HG03439 (cell line): Measurements from ENCODE around the gene GNB2.

Experiments used
- ATAC-seq: cut with Tn5 transposase; IDR thresholded peaks from one replicate; pipeline ENCODE4 v1.9.1; 2021; ENCODE audit warnings: mild to moderate bottlenecking, moderate library complexity; ENCODE audit not compliant: unreplicated experiment

GNB2 gene

DNA sequence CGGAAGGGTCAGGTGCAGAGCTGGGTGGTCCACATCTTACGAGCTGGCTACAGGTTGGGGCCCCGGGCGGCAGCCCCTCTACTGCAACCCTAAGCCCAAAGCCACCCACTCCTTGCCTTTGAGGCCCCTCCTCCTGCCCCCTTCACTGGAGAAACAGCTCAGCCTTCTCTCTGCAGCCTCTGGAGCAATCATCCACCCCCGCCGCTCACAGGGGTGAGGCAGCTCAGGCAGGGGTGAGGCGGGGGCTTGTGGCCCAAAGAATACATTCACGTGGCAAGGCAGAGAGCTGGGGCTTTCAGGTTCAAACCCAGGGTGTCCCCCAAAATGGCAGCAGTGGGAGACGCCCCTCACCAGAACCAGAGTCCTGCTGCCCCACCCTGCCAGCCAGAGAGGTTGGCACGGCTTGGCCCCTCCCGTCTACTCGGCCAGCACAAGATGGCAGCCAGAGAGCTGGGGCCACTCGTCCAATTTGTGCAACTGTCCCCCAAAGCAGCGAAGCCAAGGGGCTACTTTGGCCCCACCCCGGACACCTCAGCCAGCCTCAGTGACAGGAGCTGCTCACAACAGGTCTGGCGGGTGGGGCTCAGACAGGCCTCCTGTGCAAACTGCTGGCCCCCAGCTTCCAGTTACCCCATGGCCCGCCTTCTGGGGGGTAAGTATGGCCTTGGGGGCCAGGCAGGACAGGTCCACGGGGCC lies 7.2 kb downstream of the GNB2 start:
- no peak for ATAC-seq

DNA sequence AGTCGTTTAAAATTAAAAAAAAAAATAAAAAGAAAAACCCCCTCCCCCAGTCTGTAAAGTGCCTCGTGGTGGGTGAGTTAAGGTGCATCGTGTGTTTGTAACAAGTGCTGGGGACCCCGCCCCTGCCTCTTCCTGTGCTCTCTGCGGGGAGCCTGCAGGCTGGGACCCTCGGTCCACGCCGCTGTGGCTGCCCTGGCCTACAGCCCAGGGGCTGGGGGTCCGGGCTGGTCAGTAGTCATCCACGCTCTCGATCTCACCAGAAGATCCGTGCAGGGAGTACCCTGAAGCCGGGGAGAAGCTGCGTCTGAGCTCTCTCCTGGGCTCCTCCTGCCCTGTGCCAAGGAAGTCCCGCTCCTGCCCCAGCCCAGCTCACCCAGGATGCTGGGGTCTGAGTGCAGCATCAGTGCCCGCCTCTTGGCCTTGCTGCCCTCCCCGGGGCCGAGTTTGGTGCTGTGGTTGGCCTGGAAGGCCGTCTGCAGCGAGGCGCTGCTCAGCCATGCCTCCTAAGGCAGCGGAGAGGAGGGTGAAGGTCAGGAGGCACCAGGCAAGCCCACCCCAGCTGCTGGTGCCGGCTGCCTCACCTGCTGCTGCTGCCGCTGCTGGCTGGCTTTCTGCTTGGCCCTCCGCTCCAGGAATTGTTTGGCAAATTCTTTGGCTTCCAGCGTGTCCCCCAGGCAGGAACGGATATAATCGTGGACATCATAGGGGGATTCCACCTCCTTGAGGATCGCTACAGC lies 8.1 kb downstream of the GNB2 start:
- no peak for ATAC-seq

DNA sequence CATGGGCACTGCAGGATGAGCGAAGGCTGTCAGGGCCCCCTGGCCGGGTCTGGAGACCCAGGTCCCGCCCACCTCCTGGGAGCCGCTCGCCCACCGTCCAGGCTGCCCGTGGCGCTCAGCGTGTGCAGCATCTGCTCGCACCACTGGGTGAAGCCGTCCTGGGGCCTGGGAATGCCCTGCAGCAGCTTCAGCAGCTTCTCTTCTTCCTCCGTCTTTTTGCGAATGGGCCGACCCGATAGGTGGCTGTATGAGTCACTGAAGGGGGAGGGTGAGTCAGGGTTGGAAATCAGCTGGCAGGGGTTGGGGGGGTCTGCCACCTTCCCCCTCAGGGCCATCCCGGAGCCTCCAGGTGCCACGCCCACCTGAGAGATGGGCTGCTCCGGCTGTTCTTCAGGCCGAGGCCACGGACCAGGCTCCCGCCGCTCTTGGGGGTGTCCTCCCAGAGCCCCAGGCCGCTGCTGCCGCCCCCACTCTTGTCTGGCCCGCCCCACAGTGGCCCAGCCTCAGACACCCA lies 8.7 kb downstream of the GNB2 start:
- no peak for ATAC-seq

- ATAC-seq, result no peak
Observed at GRCh38 chr7:100682991-100683658, 9.6 kb downstream of the GNB2 start.

GRCh38 chr7:100683659-100684533 lies 10.4 kb downstream of the GNB2 start:
- ATAC-seq, result no peak

- no peak for ATAC-seq
Observed at GRCh38 chr7:100684534-100685042, 11.0 kb downstream of the GNB2 start.

GRCh38 chr7:100685049-100685605 lies 11.6 kb downstream of the GNB2 start:
- ATAC-seq, result no peak

DNA sequence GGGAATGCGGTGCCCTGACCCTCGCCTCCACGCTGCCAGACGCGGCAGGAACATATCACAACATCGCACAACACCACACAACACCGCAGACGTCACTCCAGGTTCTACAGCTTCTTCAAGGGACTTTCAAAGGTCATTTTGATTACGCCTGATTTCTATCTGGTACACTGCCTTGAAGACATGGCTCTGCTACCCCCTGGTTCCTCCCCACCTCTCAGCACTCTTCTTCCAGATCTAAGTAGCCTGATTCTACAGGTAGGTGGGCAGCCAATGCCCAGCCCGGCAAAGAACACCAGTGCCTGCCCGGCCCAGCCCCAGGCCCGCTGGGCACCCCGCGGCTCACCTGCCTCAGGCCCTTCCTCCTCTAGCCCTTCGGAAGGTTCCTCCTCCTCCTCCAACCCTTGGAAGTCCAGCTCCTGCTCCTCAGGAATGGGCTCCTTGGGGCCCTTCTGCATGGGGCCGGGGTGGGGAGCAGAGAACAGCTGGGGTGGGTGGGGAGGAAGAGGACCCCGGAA lies 12.1 kb downstream of the GNB2 start:
- ATAC-seq, result no peak

- ATAC-seq, result no peak
Observed at GRCh38 chr7:100686201-100686821, 12.8 kb downstream of the GNB2 start.

DNA sequence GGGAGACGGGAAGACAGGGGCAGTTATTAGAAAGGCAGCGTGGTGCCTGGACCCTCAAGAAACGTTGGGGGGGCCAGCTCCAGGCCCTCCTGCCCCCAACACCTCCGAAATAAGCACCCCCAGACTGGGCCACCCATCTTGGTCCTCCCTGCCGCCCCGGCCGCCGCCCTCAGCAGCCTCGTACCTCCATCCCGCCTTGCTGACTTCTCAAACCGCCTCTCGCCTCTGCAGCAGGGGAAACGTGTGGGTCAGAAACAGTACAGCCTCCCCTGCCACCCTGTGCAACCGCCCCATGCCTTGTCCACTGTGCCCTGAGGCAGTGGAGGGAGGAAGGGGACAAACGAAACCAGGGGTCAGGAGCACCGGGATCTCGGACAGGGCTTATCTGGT lies 13.3 kb downstream of the GNB2 start:
- no peak for ATAC-seq

GRCh38 chr7:100687261-100687660 lies 13.7 kb downstream of the GNB2 start:
- ATAC-seq, result no peak

DNA sequence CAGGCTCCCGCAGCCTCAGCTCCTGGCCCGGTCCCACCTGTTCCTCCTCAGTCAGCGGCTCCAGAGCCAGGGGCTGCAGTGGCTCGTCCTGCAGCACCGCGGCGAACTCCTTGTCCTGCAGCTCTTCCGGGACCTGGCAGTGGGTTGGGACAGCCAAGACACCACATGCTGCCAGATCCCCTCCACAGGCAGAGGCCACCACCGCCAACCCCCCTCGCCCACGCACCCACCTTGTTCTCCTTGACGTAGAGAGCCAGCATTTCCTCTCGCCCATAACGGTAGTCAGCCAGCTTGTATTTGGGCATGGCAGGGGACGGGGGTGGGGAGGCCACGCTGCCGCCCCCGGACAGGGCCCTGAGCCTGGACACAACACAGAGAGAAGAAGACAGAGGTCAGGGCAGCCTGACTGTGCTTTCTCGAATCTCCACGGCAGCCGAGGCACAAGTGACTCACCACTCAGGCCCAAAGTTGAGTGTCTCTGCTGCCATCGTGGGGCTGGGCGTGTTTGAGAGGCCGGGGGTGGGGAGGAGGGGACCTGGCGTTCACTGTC lies 14.3 kb downstream of the GNB2 start:
- no peak for ATAC-seq

GRCh38 chr7:100688326-100688860 lies 14.9 kb downstream of the GNB2 start:
- ATAC-seq, result no peak

DNA sequence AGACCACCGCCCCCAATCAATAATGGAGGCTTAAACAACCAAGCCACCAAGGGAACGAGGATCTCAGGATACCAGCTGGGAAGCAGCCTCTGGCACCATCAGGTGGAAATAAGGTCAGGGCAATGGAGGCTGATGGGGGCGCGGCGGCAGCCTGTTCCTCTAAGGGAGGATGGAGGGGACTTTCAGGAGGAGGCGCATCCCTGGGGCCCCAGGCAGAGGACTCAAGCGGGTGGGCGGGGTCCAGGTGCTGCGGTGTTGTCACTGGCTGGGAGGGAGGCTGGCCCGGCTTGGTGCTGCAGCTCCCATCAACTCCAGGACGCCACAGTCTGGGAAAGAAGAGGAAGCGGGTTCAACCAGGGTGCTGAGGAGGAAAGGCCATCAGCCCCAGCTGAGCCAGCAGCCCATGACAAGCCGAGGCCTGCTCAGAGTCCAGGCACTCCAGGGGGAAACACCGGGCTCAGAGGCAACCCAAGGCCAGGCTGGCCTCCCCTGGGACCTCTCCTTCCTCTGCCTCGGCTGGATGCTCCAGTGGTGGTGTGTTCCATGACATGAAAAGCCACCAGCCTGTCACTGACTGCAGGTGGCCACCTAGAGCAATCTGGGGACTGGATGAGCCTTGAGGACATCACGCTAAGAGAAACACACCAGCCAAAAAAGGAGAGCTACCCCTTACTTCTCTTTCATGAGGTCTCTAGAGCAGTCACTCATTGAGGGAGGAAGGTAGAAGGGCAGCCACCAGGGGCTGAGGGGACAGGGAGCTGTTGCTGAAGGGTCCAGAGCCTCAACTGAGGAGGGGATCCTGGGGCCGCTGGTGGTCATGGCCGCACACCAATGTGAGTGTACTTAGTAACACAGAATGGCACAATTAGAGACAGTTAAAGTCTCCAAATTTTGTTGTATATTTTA lies 15.9 kb downstream of the GNB2 start:
- no peak for ATAC-seq

- peak; percentile 30 for ATAC-seq
Observed at GRCh38 chr7:100691676-100692577, 18.4 kb downstream of the GNB2 start.

GRCh38 chr7:100692578-100692961 lies 19.0 kb downstream of the GNB2 start:
- no peak for ATAC-seq
